Measurements from ENCODE around the gene LSM2.
A peak's percentile ranks its signal among the peaks of the same experiment; 100 is the strongest.
"Not testable (repeated sequence)": the region's sequence is repeated elsewhere in the genome, so short reads cannot be mapped to it uniquely, and the experiment has no call there.

The LSM2 gene

DNA sequence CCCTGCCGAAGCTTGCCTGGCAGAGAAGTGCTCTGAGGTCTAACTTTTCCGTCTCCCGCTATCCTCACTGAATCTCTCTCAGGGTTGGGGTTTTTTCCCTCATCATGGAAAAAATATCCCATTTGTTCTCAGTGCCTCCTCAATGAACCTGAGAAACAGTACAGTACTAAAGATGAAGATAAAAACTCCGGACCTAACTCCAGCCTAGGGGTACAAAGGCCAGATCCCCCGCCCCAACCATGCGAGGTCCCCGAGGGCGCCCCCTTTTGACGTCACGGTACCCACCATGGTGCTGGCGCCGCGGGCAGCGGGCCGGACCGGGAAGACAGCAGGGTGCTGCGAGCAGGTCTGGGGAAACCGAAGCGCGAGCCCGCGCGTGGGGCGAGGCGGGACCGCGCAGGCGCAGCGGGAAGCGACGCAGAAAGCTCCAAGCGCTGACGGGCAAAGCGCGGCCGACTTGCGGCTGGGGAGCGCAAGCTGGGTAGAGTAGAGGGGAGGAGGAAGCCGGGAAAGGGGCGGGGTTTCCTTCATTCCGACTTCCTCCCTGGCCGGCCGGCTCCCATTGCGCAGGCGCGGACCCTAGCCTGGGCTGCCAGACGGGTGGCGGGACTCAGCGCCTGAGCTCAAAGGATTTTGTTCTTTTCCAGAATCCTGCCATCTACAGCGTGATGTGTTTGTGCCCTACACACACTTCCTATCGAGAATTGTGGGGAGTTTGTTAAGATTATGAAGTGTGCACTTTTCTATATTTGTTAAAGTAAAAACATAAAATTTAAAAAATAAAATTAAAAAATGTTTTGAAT, at the start of gene LSM2:
Gene LSM2, minus strand, starts transcription at position 497 of the 803 bp plus-strand sequence. Its CDS starts 209 bp downstream, at position 288.
- H3K9ac ChIP-seq (ENCODE audit: low read length): peak within 1 kb of the TSS; percentile 93
- peaks cover 3% of the 10 kb centered on the region for H3K36me3 ChIP-seq (ENCODE audit: control insufficient read depth, insufficient read depth, low read length, severe bottlenecking)
- peaks cover 9% of the 10 kb centered on the region for H3K4me1 ChIP-seq (ENCODE audit: control insufficient read depth, insufficient read depth, low read length)
- peak; percentile 99 for DNase-seq (ENCODE audit: low read depth)
- H3K27me3 ChIP-seq (replicated peaks; ENCODE audit: control insufficient read depth, insufficient read depth, low read length): no peaks in the 10 kb centered on the region
- H3K4me3 ChIP-seq (ENCODE audit: low read length): peak within 1 kb of the TSS; percentile 87
- H3K9me3 ChIP-seq (ENCODE audit: control insufficient read depth, low read length): no peaks in the 10 kb centered on the region

DNA sequence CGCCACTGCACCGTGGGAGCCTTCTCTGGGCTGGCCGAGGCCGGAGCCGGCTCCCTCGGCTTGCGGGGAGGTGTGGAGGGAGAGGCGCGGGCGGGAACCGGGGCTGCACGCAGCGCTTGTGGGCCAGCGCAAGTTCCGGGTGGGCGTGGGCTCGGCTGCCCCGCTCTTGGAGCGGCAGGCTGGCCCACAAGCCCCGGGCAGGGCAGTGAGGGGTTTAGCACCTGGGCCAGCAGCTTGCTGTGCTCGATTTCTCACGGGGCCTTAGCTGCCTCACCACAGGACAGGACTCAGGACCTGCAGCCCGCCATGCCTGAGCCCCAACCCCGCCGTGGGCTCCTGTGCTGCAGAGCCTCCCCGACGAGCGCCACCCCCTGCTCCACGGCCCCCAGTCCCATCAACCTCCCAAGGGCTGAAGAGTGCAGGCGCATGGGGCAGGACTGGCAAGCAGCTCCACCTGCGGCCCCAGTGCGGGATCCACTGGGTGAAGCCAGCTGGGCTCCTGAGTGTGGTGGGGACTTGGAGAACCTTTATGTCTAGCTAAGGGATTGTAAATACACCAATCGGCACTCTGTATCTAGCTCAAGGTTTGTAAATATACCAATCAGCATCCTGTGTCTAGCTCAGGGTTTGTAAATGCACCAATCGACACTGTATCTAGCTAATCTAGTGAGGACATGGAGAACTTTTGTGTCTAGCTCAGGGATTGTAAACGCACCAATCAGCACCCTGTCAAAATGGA, 45.4 kb upstream of the LSM2 start:
- H3K27me3 ChIP-seq (replicated peaks; ENCODE audit: control insufficient read depth, insufficient read depth, low read length); H3K4me1 ChIP-seq (ENCODE audit: control insufficient read depth, insufficient read depth, low read length); H3K9me3 ChIP-seq (ENCODE audit: control insufficient read depth, low read length); DNase-seq (ENCODE audit: low read depth); H3K4me3 ChIP-seq (ENCODE audit: low read length); H3K36me3 ChIP-seq (ENCODE audit: control insufficient read depth, insufficient read depth, low read length, severe bottlenecking); H3K9ac ChIP-seq (ENCODE audit: low read length): not testable (repeated sequence)

DNA sequence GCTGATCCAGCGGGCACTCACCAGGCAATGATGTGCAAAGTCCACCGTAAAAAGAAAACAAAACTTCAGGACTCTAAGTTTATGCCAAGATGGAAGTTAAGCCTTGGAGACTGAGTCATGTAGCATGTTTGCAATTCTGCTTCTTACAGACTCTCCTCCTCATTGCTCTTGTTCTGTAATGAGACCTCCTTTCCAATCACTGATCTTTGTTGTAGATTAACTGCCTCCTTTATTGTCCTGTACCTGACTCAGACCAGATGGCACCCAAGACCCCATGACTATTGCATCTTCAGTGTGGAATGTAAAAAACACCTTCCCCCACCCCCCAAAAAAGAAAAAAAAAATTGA, 44.7 kb upstream of the LSM2 start:
- Histone ChIP-seq H3K4me3 (ENCODE audit: low read length) (no peak overlapping the region), H3K4me1 (ENCODE audit: control insufficient read depth, insufficient read depth, low read length) (no peaks in the 10 kb centered on the region), H3K27me3 (replicated peaks; ENCODE audit: control insufficient read depth, insufficient read depth, low read length) (no peaks in the 10 kb centered on the region), H3K36me3 (ENCODE audit: control insufficient read depth, insufficient read depth, low read length, severe bottlenecking) (no peaks in the 10 kb centered on the region), H3K9ac (ENCODE audit: low read length) (no peak overlapping the region), H3K9me3 (ENCODE audit: control insufficient read depth, low read length) (no peaks in the 10 kb centered on the region)
- DNase-seq (ENCODE audit: low read depth): peak; percentile 35

DNA sequence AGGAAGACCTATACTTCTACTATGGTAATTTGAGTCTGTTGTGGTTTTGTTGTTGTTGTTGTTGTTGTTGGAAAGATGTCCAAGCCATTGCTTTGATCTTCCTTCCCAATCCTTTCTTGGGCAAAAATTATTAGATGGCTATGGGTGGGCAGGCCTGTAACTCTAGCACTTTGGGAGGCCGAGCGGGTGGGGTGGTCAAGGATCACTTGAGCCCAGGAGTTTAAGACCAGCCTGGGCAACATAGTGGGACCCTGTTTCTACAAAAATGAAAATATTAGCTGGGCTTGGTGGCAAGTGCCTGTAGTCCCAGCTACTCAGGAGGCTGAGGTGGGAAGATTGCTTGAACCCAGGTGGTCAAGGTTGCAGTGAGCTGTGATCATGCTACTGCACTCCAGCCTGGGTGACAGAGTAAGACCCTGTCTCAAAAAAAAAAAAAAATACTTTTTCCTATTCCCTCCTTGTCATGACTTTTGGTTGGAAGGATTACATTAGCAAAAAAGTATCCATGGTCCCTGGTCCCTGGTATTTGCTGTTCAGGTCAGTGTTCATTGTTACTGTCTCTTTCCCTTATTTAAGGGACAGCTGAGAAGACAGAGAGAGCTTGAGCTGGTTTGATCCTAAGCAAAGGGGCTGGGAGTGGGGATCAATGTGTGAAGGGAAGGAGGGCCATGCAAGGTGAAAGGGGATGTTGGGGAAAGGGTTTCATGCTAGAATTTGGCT, 44.2 kb upstream of the LSM2 start:
- no peaks in the 10 kb centered on the region for H3K9me3 ChIP-seq (ENCODE audit: control insufficient read depth, low read length)
- H3K36me3 ChIP-seq (ENCODE audit: control insufficient read depth, insufficient read depth, low read length, severe bottlenecking): no peaks in the 10 kb centered on the region
- H3K4me1 ChIP-seq (ENCODE audit: control insufficient read depth, insufficient read depth, low read length): no peaks in the 10 kb centered on the region
- no peak overlapping the region for H3K4me3 ChIP-seq (ENCODE audit: low read length)
- H3K27me3 ChIP-seq (replicated peaks; ENCODE audit: control insufficient read depth, insufficient read depth, low read length): no peaks in the 10 kb centered on the region
- no peak for DNase-seq (ENCODE audit: low read depth)
- H3K9ac ChIP-seq (ENCODE audit: low read length): no peak overlapping the region

DNA sequence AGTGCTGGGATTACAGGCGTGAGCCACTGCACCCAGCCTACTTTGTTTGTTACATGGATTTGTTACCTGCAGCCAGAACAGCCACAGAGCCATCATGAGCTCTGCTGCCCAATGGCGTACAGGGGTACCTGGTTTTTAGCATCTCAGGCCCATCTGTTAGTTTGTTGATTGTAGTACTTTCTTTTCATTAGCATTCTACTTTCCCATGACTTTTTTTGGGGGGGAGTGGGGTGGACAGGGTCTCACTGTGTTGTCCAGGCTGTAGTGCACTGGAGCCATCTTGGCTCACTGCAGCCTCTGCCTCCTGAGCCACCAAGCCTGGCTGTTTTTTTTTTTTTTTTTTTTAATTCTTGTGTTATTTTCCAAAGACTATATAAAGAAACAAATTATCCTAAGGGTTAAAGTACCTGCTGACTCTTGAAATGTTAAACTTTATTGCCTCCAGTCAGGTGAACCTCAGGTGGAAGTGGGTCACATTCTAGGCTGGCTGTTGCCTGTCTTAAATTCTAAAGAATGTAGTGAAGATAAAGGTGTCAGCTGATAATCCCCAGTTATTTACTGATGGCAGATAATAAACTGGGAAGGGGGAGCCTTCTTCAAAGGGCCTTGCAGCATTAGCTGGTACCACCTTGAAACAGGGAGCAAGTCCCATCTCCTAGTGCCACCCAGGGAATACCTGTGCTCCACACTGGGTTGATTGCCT, 40.7 kb upstream of the LSM2 start:
- DNase-seq (ENCODE audit: low read depth): no peak
- Histone ChIP-seq H3K9me3 (ENCODE audit: control insufficient read depth, low read length) (no peaks in the 10 kb centered on the region), H3K4me3 (ENCODE audit: low read length) (no peak overlapping the region), H3K4me1 (ENCODE audit: control insufficient read depth, insufficient read depth, low read length) (no peaks in the 10 kb centered on the region), H3K9ac (ENCODE audit: low read length) (no peak overlapping the region), H3K27me3 (replicated peaks; ENCODE audit: control insufficient read depth, insufficient read depth, low read length) (no peaks in the 10 kb centered on the region), H3K36me3 (ENCODE audit: control insufficient read depth, insufficient read depth, low read length, severe bottlenecking) (no peaks in the 10 kb centered on the region)

DNA sequence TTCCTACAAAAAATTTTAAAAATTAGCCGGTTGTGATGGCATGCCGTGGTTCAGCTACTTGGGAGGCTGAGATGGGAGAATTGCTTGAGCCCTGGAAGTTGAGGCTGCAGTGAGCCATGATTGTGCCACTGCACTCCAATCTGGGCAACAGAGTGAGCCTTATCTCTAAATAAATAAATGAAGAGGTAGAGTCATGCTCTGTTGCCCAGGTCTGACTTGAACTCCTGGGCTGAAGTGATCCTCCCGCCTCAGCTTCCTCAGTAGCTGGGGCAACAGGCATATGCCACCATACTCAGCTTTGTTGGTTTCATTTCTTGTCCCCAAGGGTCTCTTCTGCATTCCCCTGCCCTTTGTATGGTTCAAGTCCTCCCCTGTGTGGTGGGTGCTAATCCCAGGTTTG, 37.7 kb upstream of the LSM2 start:
- no peaks in the 10 kb centered on the region for H3K4me1 ChIP-seq (ENCODE audit: control insufficient read depth, insufficient read depth, low read length)
- no peak overlapping the region for H3K9ac ChIP-seq (ENCODE audit: low read length)
- H3K27me3 ChIP-seq (replicated peaks; ENCODE audit: control insufficient read depth, insufficient read depth, low read length): no peaks in the 10 kb centered on the region
- no peak for DNase-seq (ENCODE audit: low read depth)
- H3K36me3 ChIP-seq (ENCODE audit: control insufficient read depth, insufficient read depth, low read length, severe bottlenecking): peaks cover 18% of the 10 kb centered on the region
- no peak overlapping the region for H3K4me3 ChIP-seq (ENCODE audit: low read length)
- H3K9me3 ChIP-seq (ENCODE audit: control insufficient read depth, low read length): no peaks in the 10 kb centered on the region

DNA sequence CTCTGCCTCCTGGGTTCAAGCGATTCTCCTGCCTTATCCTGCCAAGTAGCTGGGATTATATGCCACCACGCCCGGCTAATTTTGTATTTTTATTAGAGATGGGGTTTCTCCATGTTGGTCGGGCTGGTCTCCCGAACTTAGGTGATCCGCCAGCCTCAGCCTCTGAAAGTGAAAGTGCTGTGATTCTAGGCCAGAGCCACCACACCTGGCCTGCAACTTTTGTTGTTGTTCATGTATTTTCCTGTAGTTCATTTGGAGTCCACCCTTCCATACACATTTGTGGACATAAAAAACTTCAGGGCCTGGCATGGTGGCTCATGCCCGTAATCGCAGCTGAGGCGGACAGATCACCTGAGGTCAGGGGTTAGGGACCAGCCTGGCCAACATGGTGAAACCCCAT, 35.3 kb upstream of the LSM2 start:
- no peak overlapping the region for H3K9ac ChIP-seq (ENCODE audit: low read length)
- no peaks in the 10 kb centered on the region for H3K27me3 ChIP-seq (replicated peaks; ENCODE audit: control insufficient read depth, insufficient read depth, low read length)
- no peaks in the 10 kb centered on the region for H3K9me3 ChIP-seq (ENCODE audit: control insufficient read depth, low read length)
- H3K4me1 ChIP-seq (ENCODE audit: control insufficient read depth, insufficient read depth, low read length): peaks cover 13% of the 10 kb centered on the region
- no peak overlapping the region for H3K4me3 ChIP-seq (ENCODE audit: low read length)
- H3K36me3 ChIP-seq (ENCODE audit: control insufficient read depth, insufficient read depth, low read length, severe bottlenecking): peaks cover 43% of the 10 kb centered on the region
- no peak for DNase-seq (ENCODE audit: low read depth)

DNA sequence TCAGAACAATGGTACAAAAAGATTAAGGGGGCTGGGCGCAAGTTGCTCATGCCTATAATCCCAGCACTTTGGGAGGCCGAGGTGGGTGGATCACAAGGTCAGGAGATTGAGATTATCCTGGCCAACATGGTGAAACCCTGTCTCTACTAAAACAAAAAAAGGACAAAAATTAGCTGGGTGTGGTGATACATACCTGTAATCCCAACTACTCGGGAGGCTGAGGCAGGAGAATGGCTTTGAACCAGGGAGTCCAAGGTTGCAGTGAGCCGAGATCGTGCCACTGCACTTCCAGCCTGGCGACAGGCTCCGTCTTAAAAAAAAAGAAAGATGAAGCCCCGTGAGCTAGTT, 33.0 kb upstream of the LSM2 start:
- H3K4me3 ChIP-seq (ENCODE audit: low read length); H3K27me3 ChIP-seq (replicated peaks; ENCODE audit: control insufficient read depth, insufficient read depth, low read length); H3K9ac ChIP-seq (ENCODE audit: low read length); DNase-seq (ENCODE audit: low read depth); H3K9me3 ChIP-seq (ENCODE audit: control insufficient read depth, low read length): not testable (repeated sequence)
- Histone ChIP-seq H3K4me1 (ENCODE audit: control insufficient read depth, insufficient read depth, low read length) (peaks cover 25% of the 10 kb centered on the region), H3K36me3 (ENCODE audit: control insufficient read depth, insufficient read depth, low read length, severe bottlenecking) (peaks cover 54% of the 10 kb centered on the region)

DNA sequence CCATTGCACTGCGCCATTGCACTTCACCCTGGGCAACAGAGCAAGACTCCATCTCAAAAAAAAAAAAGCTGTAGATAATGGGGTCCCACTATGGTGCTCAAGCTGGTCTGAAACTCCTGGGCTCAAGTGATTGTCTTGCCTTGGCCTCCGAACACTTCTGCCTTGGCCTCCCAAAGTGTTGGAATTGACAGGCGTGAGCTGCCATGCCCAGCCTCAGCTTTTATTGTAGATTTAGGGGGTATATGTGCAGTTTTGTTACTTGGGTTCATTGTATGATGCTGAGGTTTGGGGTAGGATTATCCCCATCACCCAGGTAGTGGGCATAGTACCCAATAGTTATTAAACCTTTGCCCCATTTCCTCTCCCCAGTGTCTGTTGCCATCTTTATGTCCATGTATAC, 32.2 kb upstream of the LSM2 start:
- H3K36me3 ChIP-seq (ENCODE audit: control insufficient read depth, insufficient read depth, low read length, severe bottlenecking): peaks cover 54% of the 10 kb centered on the region
- peak overlapping the region; percentile 16 for H3K4me3 ChIP-seq (ENCODE audit: low read length)
- H3K9me3 ChIP-seq (ENCODE audit: control insufficient read depth, low read length): no peaks in the 10 kb centered on the region
- DNase-seq (ENCODE audit: low read depth): no peak
- H3K9ac ChIP-seq (ENCODE audit: low read length): no peak overlapping the region
- no peaks in the 10 kb centered on the region for H3K27me3 ChIP-seq (replicated peaks; ENCODE audit: control insufficient read depth, insufficient read depth, low read length)
- H3K4me1 ChIP-seq (ENCODE audit: control insufficient read depth, insufficient read depth, low read length): peaks cover 28% of the 10 kb centered on the region

DNA sequence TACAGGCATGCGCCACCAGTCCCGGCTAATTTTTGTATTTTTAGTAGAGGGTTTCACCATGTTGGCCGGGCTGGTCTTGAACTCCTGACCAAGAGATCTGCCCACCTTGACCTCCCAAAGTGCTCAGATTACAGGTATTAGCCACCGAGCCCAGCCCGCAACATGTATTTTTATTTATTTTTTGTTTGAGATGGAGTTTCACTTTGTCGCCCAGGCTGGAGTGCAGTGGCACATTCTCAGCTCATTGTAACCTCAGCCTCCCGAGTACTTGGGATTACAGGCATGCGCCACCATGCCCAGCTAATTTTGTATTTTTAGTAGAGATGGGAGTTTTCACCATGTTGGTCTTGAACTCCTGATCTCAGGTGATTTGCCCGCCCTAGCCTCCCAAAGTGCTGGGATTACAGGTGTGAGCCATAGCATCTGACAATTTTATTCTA, 31.4 kb upstream of the LSM2 start:
- H3K27me3 ChIP-seq (replicated peaks; ENCODE audit: control insufficient read depth, insufficient read depth, low read length); DNase-seq (ENCODE audit: low read depth); H3K9me3 ChIP-seq (ENCODE audit: control insufficient read depth, low read length): not testable (repeated sequence)
- peak overlapping the region; percentile 95 for H3K4me3 ChIP-seq (ENCODE audit: low read length)
- peaks cover 54% of the 10 kb centered on the region for H3K36me3 ChIP-seq (ENCODE audit: control insufficient read depth, insufficient read depth, low read length, severe bottlenecking)
- peak overlapping the region; percentile 99 for H3K9ac ChIP-seq (ENCODE audit: low read length)
- H3K4me1 ChIP-seq (ENCODE audit: control insufficient read depth, insufficient read depth, low read length): peaks cover 29% of the 10 kb centered on the region

All from adipocyte (in vitro differentiated cells).